ENCODE data around the gene CPLANE1. TPM values are rescaled to one million over a fixed set of nuclear protein-coding genes. Genes with fewer than 3 reads are reported as not detected.

CPLANE1 gene
- total RNA-seq, 4 donors from 2014 or later = 18.1 to 67.7 (median 24.2) TPM

DNA sequence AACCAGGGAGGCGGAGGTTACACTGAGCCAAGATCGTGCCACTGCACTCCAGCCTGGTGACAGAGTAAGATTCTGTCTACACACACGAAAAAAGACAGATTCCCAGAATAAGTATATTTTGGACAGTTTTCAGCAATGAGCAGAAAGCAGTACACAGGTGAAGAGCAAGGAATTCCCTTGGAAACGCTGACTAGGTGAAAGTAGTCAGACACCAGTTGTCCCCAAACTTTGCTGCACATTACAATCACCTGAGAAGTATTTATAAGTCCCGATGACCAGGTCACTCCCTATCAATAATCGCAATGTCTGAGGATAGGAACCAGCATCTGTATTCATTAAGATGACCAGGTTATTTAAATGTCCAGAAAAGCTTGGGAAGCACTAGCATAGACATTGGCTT is 78.3 kb downstream of the CPLANE1 start:
- no peak for TF ChIP-seq POLR2AphosphoS5 (IDR thresholded peaks at IDR 0.05)
- TF ChIP-seq, protein P1, sequence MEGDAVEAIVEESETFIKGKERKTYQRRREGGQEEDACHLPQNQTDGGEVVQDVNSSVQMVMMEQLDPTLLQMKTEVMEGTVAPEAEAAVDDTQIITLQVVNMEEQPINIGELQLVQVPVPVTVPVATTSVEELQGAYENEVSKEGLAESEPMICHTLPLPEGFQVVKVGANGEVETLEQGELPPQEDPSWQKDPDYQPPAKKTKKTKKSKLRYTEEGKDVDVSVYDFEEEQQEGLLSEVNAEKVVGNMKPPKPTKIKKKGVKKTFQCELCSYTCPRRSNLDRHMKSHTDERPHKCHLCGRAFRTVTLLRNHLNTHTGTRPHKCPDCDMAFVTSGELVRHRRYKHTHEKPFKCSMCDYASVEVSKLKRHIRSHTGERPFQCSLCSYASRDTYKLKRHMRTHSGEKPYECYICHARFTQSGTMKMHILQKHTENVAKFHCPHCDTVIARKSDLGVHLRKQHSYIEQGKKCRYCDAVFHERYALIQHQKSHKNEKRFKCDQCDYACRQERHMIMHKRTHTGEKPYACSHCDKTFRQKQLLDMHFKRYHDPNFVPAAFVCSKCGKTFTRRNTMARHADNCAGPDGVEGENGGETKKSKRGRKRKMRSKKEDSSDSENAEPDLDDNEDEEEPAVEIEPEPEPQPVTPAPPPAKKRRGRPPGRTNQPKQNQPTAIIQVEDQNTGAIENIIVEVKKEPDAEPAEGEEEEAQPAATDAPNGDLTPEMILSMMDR (IDR thresholded peaks at IDR 0.05) = no peak
- no peak for TF ChIP-seq POLR2A (IDR thresholded peaks at IDR 0.05)
- no peak for TF ChIP-seq EP300 (IDR thresholded peaks at IDR 0.05; ENCODE audit: low read depth)
- Histone ChIP-seq H3K27ac (no peak overlapping the region), H3K9me3 (no peaks in the 10 kb centered on the region), H3K4me1 (no peaks in the 10 kb centered on the region), H3K36me3 (peaks cover 0 to 56% (median 28%) of the 10 kb centered on the region in 4 donors), H3K27me3 (no peaks in the 10 kb centered on the region), H3K4me3 (no peak overlapping the region)
- in situ Hi-C loops (cut with MboI; ENCODE audit: low pct_ligation_motif_present in 1 of 4, low pct_unique_long_range_greater_than_20kb in 1 of 4, low sequenced_read_pairs in 3 of 4) = no loop called here
- intact Hi-C loops (cut with DNase I; ENCODE audit: low total_unique reads) = no loop called here
- WGBS, 2 donors (ENCODE audit: low coverage in 1 of 2) = 92 to 93% methylated on average over 2 to 6 of the region's 6 CpGs
- DNase-seq = no peak

DNA sequence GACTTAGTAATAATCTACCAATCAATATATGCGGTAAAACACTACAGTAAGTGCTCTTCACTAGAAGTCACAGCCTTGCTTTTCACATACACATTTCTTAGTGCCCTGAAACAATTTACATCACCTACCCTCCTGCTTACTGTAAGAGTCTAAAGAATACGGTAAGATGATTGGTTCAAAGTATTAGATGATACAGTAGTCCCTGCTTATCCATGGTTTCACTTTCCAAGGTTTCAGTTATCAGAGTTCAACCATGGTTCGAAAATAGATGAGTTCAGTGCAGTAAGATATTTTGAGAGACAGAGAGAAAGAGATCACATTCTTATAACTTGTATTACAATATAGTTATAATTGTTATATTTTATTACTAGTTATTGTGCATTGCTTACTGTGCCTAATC is 83.0 kb downstream of the CPLANE1 start:
- DNase-seq = no peak
- intact Hi-C loops (cut with DNase I; ENCODE audit: low total_unique reads) (no loop called here), in situ Hi-C loops (cut with MboI; ENCODE audit: low pct_ligation_motif_present in 1 of 4, low pct_unique_long_range_greater_than_20kb in 1 of 4, low sequenced_read_pairs in 3 of 4) (no loop called here)
- WGBS, 2 donors (ENCODE audit: low coverage in 1 of 2) = 81 to 92% methylated on average over 3 of the region's 3 CpGs
- Histone ChIP-seq H3K4me1 (no peaks in the 10 kb centered on the region), H3K4me3 (no peak overlapping the region), H3K27me3 (no peaks in the 10 kb centered on the region), H3K9me3 (no peaks in the 10 kb centered on the region), H3K27ac (no peak overlapping the region), H3K36me3 (peaks cover 0 to 32% (median 14%) of the 10 kb centered on the region in 4 donors)
- TF ChIP-seq EP300 (IDR thresholded peaks at IDR 0.05; ENCODE audit: low read depth) = no peak
- TF ChIP-seq POLR2AphosphoS5 (IDR thresholded peaks at IDR 0.05) = no peak

DNA sequence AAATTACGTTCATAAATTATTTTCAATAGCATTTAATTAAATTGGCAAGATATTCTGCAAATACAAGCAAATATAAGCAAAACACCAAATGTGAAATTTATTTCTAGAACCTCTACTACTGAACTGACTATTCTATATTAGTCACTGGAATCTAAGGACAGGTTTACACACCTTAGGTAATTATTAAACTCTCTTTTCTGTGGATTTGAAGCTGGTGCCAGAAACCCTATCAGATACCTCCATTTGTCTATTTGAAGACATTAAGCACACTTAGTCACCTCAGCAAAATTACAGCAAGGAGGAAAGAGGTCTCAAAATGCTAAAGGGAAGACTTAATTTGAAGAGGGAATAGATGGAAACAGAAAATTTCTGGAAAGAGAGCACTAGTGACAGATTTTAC is 83.4 kb downstream of the CPLANE1 start:
- H3K4me3 ChIP-seq = no peak overlapping the region
- peaks cover 0 to 28% (median 12%) of the 10 kb centered on the region in 4 donors for H3K36me3 ChIP-seq
- no peak for DNase-seq
- 64 to 83% methylated on average over 1 of the region's 1 CpG for WGBS, 2 donors (ENCODE audit: low coverage in 1 of 2)
- H3K27ac ChIP-seq = no peak overlapping the region
- no peaks in the 10 kb centered on the region for H3K27me3 ChIP-seq
- H3K9me3 ChIP-seq = no peaks in the 10 kb centered on the region
- TF ChIP-seq POLR2AphosphoS5 (IDR thresholded peaks at IDR 0.05) (no peak), EP300 (IDR thresholded peaks at IDR 0.05; ENCODE audit: low read depth) (no peak), POLR2A (IDR thresholded peaks at IDR 0.05) (no peak)
- TF ChIP-seq, protein P1 (IDR thresholded peaks at IDR 0.05) = no peak
- intact Hi-C loops (cut with DNase I; ENCODE audit: low total_unique reads) = no loop called here
- no peaks in the 10 kb centered on the region for H3K4me1 ChIP-seq
- in situ Hi-C loops (cut with MboI; ENCODE audit: low pct_ligation_motif_present in 1 of 4, low pct_unique_long_range_greater_than_20kb in 1 of 4, low sequenced_read_pairs in 3 of 4) = no loop called here

DNA sequence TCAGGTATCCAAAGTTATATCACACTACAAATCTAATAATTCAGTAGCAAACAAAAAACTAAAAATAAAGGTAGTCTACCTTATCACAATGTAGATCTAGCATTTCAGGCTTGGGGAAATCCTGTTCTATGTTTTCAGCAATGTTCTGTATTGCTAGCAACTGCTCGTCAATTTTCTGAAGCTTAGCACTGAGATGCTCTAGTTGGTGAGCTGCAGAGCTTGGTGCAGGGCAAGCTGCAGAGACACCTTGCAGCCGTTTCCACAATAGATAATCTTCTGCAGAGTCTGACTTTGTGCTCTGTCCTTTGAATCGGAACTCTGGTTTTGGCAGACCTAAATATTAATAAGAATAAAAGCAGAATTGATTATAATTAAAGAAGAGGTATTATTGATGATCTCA is 95.5 kb downstream of the CPLANE1 start:
- no peaks in the 10 kb centered on the region for H3K4me1 ChIP-seq
- intact Hi-C loops (cut with DNase I; ENCODE audit: low total_unique reads) (no loop called here), in situ Hi-C loops (cut with MboI; ENCODE audit: low pct_ligation_motif_present in 1 of 4, low pct_unique_long_range_greater_than_20kb in 1 of 4, low sequenced_read_pairs in 3 of 4) (no loop called here)
- H3K4me3 ChIP-seq = no peak overlapping the region
- TF ChIP-seq POLR2AphosphoS5 (IDR thresholded peaks at IDR 0.05) = no peak
- TF ChIP-seq POLR2A (IDR thresholded peaks at IDR 0.05) = no peak
- TF ChIP-seq EP300 (IDR thresholded peaks at IDR 0.05; ENCODE audit: low read depth) = no peak
- TF ChIP-seq, protein P1 (IDR thresholded peaks at IDR 0.05) = no peak
- DNase-seq = no peak
- no peaks in the 10 kb centered on the region for H3K9me3 ChIP-seq
- H3K27ac ChIP-seq = no peak overlapping the region
- no peaks in the 10 kb centered on the region for H3K27me3 ChIP-seq
- H3K36me3 ChIP-seq = peaks cover 0 to 28% (median 14%) of the 10 kb centered on the region in 4 donors
- WGBS, 2 donors (ENCODE audit: low coverage in 1 of 2) = 89 to 97% methylated on average over 3 of the region's 3 CpGs

DNA sequence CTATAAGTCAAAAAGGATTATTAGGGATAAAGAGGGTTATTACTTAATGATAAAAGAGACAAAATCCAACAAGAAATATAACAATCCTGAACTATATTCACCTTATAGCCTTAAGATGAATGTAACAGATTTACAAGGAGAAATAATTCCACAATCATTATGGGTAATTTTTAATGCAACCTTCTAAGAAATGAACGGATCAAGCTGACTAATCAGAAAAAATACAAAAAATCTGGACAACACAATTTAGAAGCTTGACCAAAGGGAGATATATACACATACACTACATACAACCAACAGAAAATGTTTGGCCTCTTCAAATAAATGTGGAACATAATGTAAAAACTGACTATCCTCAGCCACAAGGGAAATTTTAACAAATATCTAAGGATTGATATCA is 102.3 kb downstream of the CPLANE1 start:
- no peak for TF ChIP-seq POLR2A (IDR thresholded peaks at IDR 0.05)
- TF ChIP-seq POLR2AphosphoS5 (IDR thresholded peaks at IDR 0.05) = no peak
- no peak for TF ChIP-seq EP300 (IDR thresholded peaks at IDR 0.05; ENCODE audit: low read depth)
- TF ChIP-seq, protein P1 (IDR thresholded peaks at IDR 0.05) = no peak
- Histone ChIP-seq H3K36me3 (peaks cover 0 to 31% (median 10%) of the 10 kb centered on the region in 4 donors), H3K4me3 (no peak overlapping the region), H3K9me3 (peaks cover 3 to 9% of the 10 kb centered on the region in 2 donors), H3K27ac (no peak overlapping the region), H3K27me3 (no peaks in the 10 kb centered on the region), H3K4me1 (no peaks in the 10 kb centered on the region)
- DNase-seq = no peak
- WGBS, 2 donors (ENCODE audit: low coverage in 1 of 2) = 100% methylated on average over 1 of the region's 1 CpG
- intact Hi-C loops (cut with DNase I; ENCODE audit: low total_unique reads) = no loop called here
- in situ Hi-C loops (cut with MboI; ENCODE audit: low pct_ligation_motif_present in 1 of 4, low pct_unique_long_range_greater_than_20kb in 1 of 4, low sequenced_read_pairs in 3 of 4) = no loop called here

Data from transverse colon (tissue), 4 donors.